Hepatocyte (in vitro differentiated cells): ENCODE measurements around the gene SGTA.

Source experiments
- CTCF ChIP-seq: fragments of 200-600 bp; sonication (generic); IDR thresholded peaks from 2 replicates; pipeline ENCODE4 v1.5.1; 2016; ENCODE audit warnings: antibody characterized with exemption, mild to moderate bottlenecking; ENCODE audit not compliant: poor library complexity
- EZH2 ChIP-seq: fragments of 200-600 bp; sonication (generic); IDR thresholded peaks from 2 replicates; pipeline ENCODE4 v1.6.1; 2016; ENCODE audit warnings: antibody characterized with exemption, mild to moderate bottlenecking, borderline replicate concordance
- EZH2phosphoT487 ChIP-seq: fragments of 200-600 bp; sonication (generic); IDR thresholded peaks from one replicate; pipeline ENCODE4 v1.6.1; 2018; ENCODE audit warnings: antibody characterized with exemption, mild to moderate bottlenecking, low read depth, moderate library complexity; ENCODE audit not compliant: unreplicated experiment, severe bottlenecking

DNA sequence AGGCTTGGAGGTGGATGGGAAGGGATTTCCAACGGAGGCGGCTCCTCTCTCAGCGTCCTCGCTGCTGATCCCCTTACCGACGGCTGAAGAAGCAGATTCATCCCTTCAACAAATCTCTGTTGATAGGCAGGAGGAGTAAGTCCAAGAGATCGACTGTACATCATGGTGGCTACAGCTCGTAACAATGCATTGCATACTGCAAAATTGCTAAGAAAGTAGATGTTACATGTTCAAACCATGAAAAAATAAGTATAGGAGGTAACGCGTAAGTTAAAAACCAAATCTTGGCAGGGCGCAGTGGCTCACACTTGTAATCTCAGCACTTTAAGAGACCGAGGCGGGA is 42.8 kb downstream of the SGTA start:
- no peak for TF ChIP-seq CTCF
- no peak for TF ChIP-seq EZH2
- no peak for TF ChIP-seq EZH2phosphoT487
